Natural killer cell treated with Interleukin-12 subunit alpha and Interleukin-12 subunit beta and Interleukin-15 and Interleukin-18, amount 100 ng/mL, for 72 hours (primary cell): ENCODE results near the gene LYPD8. TPM values are rescaled to one million over a fixed set of nuclear protein-coding genes. Genes with fewer than 3 reads are reported as not detected.

Experiments
- ATAC-seq, 2 donors: fragments of 150-1000 bp; cut with Tn5 transposase in 1 of 2; sonication (Bioruptor Pico), chemical (Tn5 transposase) in 1 of 2; 2 replicates each; pipeline ENCODE4 v1.10.0; 2021
- DNase-seq: peaks from one replicate; pipeline ENCODE4 v3.0.0; 2022; ENCODE audit warnings: low spot score
- H3K27ac Mint-ChIP-seq, 2 donors: 1 replicate in 1 of 2; 2 replicates in 1 of 2; pipeline ENCODE4 v1.8.0; 2022; ENCODE audit warnings: mixed read lengths in 2 of 2, mild to moderate bottlenecking in 1 of 2, moderate library complexity in 1 of 2
- H3K27me3 Mint-ChIP-seq, 2 donors: 1 replicate in 1 of 2; 2 replicates in 1 of 2; pipeline ENCODE4 v1.8.0; 2022; ENCODE audit warnings: mixed read lengths in 2 of 2
- H3K36me3 Mint-ChIP-seq: one replicate; pipeline ENCODE4 v1.8.0; 2022; ENCODE audit warnings: mixed read lengths
- H3K4me1 Mint-ChIP-seq, 2 donors: 1 replicate in 1 of 2; 2 replicates in 1 of 2; pipeline ENCODE4 v1.8.0; 2022; ENCODE audit warnings: low read depth in 2 of 2, mixed read lengths in 2 of 2, mild to moderate bottlenecking in 1 of 2
- H3K4me3 Mint-ChIP-seq: one replicate; pipeline ENCODE4 v1.8.0; 2022; ENCODE audit warnings: mixed read lengths
- H3K9me3 Mint-ChIP-seq: 2 replicates; pipeline ENCODE4 v1.8.0; 2022; ENCODE audit warnings: mixed read lengths
- total RNA-seq, 2 donors: library from RNA; stranded (reverse); gene quantifications; one replicate each; pipeline ENCODE4 v1.2.3, GENCODE V29; 2022

The LYPD8 gene
- total RNA-seq, 2 donors from 2014 or later, result not detected

DNA sequence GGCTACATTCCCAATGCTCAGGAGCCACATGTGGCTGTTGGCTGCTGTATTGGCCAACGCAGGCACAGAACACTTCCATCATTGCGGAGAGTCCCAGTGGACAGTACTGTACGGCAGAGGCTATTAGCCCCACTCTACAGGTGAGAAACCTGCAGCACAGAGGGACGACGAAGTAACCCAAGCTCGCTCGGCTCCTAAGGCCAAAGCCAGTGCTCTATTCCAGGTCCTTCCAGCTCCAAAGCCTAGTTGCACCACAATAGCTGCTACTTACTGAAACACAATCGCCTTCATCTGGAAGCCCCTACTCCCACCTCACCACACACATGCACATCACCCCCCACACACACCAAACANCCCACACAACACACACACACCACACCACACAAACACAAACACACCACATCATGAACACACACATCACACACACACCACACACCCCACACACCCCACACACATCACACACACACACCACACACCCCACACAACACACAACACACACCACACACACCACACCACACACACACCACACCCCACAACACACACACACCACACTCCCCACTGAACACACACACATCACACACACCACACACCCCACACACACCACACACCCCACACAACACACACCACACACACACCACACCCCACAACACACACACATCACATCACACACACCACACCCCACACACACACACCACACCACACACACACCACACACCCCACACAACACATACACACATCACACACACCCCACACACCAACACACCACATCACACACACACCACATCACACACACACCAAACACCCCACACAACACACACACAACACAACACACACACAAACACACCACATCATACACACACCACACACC lies 3.2 kb downstream of the LYPD8 start:
- Mint-ChIP-seq H3K27ac (no peak overlapping the region), H3K9me3 (no peaks in the 10 kb centered on the region), H3K27me3 (no peaks in the 10 kb centered on the region), H3K36me3 (no peaks in the 10 kb centered on the region), H3K4me1 (peaks cover 0 to 3% of the 10 kb centered on the region in 2 donors), H3K4me3 (no peak overlapping the region)
- DNase-seq, result no peak
- no peak for ATAC-seq

- no peak for DNase-seq
- no peaks in the 10 kb centered on the region for H3K36me3 Mint-ChIP-seq
- H3K4me1 Mint-ChIP-seq, result peaks cover 0 to 3% of the 10 kb centered on the region in 2 donors
- ATAC-seq, result no peak
- H3K9me3 Mint-ChIP-seq, result no peaks in the 10 kb centered on the region
- H3K27me3 Mint-ChIP-seq, result no peaks in the 10 kb centered on the region
- no peak overlapping the region for H3K27ac Mint-ChIP-seq
- H3K4me3 Mint-ChIP-seq, result no peak overlapping the region
These were observed 3.9 kb downstream of the LYPD8 start for GRCh38 chr1:248751635-248752034.

DNA sequence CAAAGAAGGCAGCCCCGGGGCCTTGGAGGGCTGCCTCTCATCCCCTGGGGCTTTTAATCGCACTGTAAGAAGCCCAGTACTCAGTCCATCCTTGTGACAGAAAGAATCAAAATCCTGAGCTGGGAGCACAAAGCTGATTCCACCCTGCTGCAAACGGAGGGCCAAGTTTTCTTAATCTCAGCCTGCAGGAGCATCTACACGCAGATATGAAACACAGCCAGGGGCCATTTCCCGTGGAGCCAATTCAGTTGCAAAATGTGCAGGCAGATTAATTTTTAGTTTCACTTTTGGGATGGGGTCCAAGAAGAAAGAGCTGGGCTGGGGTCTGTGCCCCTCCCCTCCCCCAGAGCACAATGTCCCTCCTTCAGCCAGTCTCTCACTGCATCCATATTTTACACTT lies 4.4 kb downstream of the LYPD8 start:
- H3K36me3 Mint-ChIP-seq, result no peaks in the 10 kb centered on the region
- H3K4me3 Mint-ChIP-seq, result no peak overlapping the region
- H3K27ac Mint-ChIP-seq, result no peak overlapping the region
- peaks cover 0 to 3% of the 10 kb centered on the region in 2 donors for H3K4me1 Mint-ChIP-seq
- H3K9me3 Mint-ChIP-seq, result no peaks in the 10 kb centered on the region
- peaks cover 0 to 2% of the 10 kb centered on the region in 2 donors for H3K27me3 Mint-ChIP-seq
- ATAC-seq (no peak), DNase-seq (no peak)

DNA sequence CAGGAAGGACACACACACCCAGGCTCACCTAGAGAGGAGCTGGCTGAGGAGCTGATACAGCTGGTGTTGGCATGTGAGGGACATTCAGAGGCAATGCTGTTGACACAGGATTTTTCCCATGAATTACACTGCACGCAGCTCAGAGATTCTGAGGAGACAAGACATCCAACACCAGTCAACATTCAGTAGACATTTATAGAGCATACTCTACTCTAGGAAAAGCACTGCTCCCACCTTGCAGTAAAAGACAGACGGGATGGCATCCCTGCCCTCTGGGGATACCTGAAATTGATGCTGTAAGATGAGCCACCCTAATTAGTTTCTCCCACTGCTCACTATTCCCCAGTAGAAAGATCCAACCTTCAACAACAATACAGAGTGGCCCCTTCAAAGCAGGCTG lies 5.1 kb downstream of the LYPD8 start:
- no peak overlapping the region for H3K27ac Mint-ChIP-seq
- no peak overlapping the region for H3K4me3 Mint-ChIP-seq
- ATAC-seq, result no peak
- H3K4me1 Mint-ChIP-seq, result peaks cover 0 to 3% of the 10 kb centered on the region in 2 donors
- no peaks in the 10 kb centered on the region for H3K36me3 Mint-ChIP-seq
- DNase-seq, result no peak
- H3K27me3 Mint-ChIP-seq, result peaks cover 0 to 5% of the 10 kb centered on the region in 2 donors
- H3K9me3 Mint-ChIP-seq, result no peaks in the 10 kb centered on the region

- Mint-ChIP-seq H3K36me3 (no peaks in the 10 kb centered on the region), H3K4me1 (peaks cover 0 to 3% of the 10 kb centered on the region in 2 donors), H3K4me3 (no peak overlapping the region), H3K27ac (no peak overlapping the region), H3K27me3 (peaks cover 0 to 5% of the 10 kb centered on the region in 2 donors), H3K9me3 (no peaks in the 10 kb centered on the region)
- ATAC-seq (no peak), DNase-seq (no peak)
These were observed 7.3 kb downstream of the LYPD8 start for GRCh38 chr1:248748211-248748610.

DNA sequence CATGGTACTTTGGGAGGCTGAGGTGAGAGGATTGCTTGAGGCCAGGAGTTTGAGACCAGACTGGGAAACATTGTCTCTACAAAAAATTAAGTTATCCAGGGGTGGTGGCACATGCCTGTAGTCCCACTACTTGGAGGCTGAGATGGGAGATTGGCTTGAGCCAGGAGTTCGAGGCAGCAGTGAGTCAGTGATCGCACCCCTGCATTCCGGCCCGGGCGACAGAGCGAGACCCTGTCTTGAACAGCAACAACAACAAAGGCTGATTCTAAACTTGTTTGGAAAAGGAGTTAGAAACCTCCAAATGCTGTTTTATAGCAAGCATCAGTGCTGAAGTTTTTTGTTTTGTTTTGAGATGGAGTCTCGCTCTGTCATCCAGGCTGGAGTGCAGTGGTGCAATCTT lies 14.7 kb downstream of the LYPD8 start:
- Mint-ChIP-seq H3K4me1 (no peaks in the 10 kb centered on the region), H3K27me3 (peaks cover 6 to 18% of the 10 kb centered on the region in 2 donors), H3K36me3 (no peaks in the 10 kb centered on the region), H3K4me3 (no peak overlapping the region), H3K27ac (no peak overlapping the region), H3K9me3 (no peaks in the 10 kb centered on the region)
- DNase-seq (no peak), ATAC-seq (no peak)

- DNase-seq, result no peak
- Mint-ChIP-seq H3K27ac (no peak overlapping the region), H3K36me3 (no peaks in the 10 kb centered on the region), H3K9me3 (no peaks in the 10 kb centered on the region), H3K27me3 (peaks cover 11 to 27% of the 10 kb centered on the region in 2 donors), H3K4me1 (no peaks in the 10 kb centered on the region), H3K4me3 (no peak overlapping the region)
- peak in 1 of 2 donors; percentile 33 for ATAC-seq
These were observed 15.9 kb downstream of the LYPD8 start for GRCh38 chr1:248739572-248740205.

GRCh38 chr1:248737457-248737856 lies 18.1 kb downstream of the LYPD8 start:
- Mint-ChIP-seq H3K4me1 (no peaks in the 10 kb centered on the region), H3K36me3 (no peaks in the 10 kb centered on the region), H3K27ac (no peak overlapping the region), H3K9me3 (peaks cover 3% of the 10 kb centered on the region), H3K27me3 (peaks cover 15 to 35% of the 10 kb centered on the region in 2 donors), H3K4me3 (no peak overlapping the region)
- DNase-seq (no peak), ATAC-seq (no peak)

GRCh38 chr1:248736977-248737376 lies 18.6 kb downstream of the LYPD8 start:
- no peak overlapping the region for H3K4me3 Mint-ChIP-seq
- H3K27me3 Mint-ChIP-seq, result peaks cover 14 to 32% of the 10 kb centered on the region in 2 donors
- H3K27ac Mint-ChIP-seq, result no peak overlapping the region
- DNase-seq, result no peak
- H3K9me3 Mint-ChIP-seq, result peaks cover 3% of the 10 kb centered on the region
- ATAC-seq, result no peak
- H3K4me1 Mint-ChIP-seq, result no peaks in the 10 kb centered on the region
- H3K36me3 Mint-ChIP-seq, result no peaks in the 10 kb centered on the region

DNA sequence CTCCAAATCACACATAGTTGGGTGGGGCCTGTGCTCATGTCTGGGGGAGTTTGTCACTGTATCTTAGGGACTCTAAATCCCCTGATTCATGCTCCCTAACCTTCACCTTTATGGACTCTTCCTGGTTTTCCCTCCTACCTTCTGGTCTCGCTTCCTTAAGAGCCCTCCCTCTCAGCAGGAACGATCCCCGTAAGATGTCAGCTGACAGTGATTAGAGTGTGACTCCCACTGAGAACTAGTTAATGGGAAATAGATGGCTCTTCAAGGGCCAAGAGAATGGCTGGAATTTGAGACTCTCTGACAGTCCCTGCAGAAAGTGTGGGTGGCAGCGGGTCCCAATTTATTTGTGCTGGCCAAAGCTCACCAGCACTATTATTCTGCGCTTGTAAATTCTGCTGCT lies 22.0 kb downstream of the LYPD8 start:
- Mint-ChIP-seq H3K4me1 (no peaks in the 10 kb centered on the region), H3K27me3 (peaks cover 13 to 26% of the 10 kb centered on the region in 2 donors), H3K4me3 (no peak overlapping the region), H3K27ac (no peak overlapping the region), H3K36me3 (no peaks in the 10 kb centered on the region), H3K9me3 (peaks cover 3% of the 10 kb centered on the region)
- DNase-seq, result no peak
- ATAC-seq, result no peak

- no peaks in the 10 kb centered on the region for H3K36me3 Mint-ChIP-seq
- no peaks in the 10 kb centered on the region for H3K4me1 Mint-ChIP-seq
- peaks cover 3% of the 10 kb centered on the region for H3K9me3 Mint-ChIP-seq
- no peak overlapping the region for H3K4me3 Mint-ChIP-seq
- H3K27ac Mint-ChIP-seq, result no peak overlapping the region
- peaks cover 8 to 17% of the 10 kb centered on the region in 2 donors for H3K27me3 Mint-ChIP-seq
- no peak for DNase-seq
- ATAC-seq, result no peak
These were observed 24.8 kb downstream of the LYPD8 start for GRCh38 chr1:248730507-248731335.

DNA sequence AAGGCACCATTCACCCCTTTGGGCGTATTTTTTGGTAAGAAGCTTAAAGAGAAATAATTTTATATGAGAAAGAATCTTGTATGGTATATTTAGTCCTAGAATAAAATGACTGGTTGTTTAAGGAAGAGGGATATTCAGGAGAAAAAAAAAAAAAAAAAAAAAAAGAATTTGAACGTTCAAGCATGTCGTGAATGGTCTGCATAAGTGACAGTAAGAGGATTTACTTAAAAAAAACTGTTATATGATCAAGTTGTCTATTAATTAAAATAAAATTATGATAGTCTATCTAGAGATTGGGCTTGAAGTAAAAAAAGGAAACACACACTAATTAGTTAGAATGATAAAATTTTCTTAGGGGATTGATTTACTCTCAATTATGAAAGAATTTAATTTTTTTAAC lies 41.3 kb downstream of the LYPD8 start:
- Mint-ChIP-seq H3K36me3 (no peaks in the 10 kb centered on the region), H3K27me3 (peaks cover 9 to 26% of the 10 kb centered on the region in 2 donors), H3K9me3 (no peaks in the 10 kb centered on the region), H3K4me3 (no peak overlapping the region), H3K4me1 (no peaks in the 10 kb centered on the region), H3K27ac (no peak overlapping the region)
- DNase-seq (no peak), ATAC-seq (no peak)

GRCh38 chr1:248710305-248710900 lies 45.2 kb downstream of the LYPD8 start:
- ATAC-seq, result no peak
- no peak for DNase-seq
- Mint-ChIP-seq H3K4me1 (no peaks in the 10 kb centered on the region), H3K36me3 (no peaks in the 10 kb centered on the region), H3K9me3 (no peaks in the 10 kb centered on the region), H3K27ac (no peak overlapping the region), H3K4me3 (no peak overlapping the region), H3K27me3 (peaks cover 9 to 20% of the 10 kb centered on the region in 2 donors)
